ENCODE measurements around the gene LAMC3.
"Not testable (repeated sequence)": the region's sequence is repeated elsewhere in the genome, so short reads cannot be mapped to it uniquely, and the experiment has no call there.

The LAMC3 gene

DNA sequence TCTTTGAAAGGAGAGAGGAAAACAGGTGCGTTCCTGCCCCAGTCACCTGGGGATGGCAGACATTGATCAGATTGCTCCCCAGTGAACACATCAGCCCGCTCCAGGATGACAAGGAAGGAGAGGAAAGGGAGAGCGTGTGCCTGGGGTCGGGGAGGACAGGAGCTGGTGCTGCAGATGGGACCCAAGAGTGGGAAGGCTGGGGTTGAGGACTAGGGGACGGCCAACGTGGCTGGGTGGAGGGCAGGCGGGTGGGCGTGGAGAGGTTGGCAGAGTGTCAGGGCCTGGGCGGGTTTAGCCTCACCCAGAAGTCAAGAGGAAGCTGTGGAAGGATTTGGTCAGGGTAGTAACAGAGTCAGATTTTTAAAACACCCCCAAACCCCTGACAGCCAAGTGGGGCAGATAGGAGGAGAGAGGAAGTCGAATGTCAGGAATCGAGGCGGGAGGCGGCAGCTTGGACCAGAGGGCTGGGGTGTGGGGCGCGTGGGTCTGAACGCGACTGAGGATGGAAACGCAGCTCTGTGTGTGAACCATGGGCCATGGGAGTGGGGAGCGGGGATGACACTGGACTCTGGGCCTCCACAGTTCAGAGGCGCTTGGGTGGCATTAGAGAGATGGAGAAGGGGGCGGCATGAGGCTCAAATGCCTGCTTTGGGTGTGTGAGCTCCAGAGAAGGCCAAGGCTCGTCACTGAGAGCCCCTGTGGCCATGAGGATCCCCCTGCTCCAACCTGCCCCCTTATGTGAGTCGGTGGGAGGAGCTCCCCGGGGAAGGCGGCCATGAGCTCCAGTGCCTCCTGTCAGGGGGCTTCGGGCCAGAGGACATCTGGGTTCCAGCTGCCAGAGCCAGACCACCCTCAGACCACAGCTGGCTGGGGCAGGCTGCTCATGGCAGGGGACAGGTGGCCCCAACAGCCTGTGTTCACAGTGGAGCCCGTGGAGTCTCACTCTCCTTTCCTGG, 24.6 kb downstream of the LAMC3 start:
- H3K4me3 ChIP-seq (ENCODE audit: low read depth, low read length), result no peak overlapping the region
- no peak for DNase-seq (ENCODE audit: low read depth)
- TF ChIP-seq, protein P1, sequence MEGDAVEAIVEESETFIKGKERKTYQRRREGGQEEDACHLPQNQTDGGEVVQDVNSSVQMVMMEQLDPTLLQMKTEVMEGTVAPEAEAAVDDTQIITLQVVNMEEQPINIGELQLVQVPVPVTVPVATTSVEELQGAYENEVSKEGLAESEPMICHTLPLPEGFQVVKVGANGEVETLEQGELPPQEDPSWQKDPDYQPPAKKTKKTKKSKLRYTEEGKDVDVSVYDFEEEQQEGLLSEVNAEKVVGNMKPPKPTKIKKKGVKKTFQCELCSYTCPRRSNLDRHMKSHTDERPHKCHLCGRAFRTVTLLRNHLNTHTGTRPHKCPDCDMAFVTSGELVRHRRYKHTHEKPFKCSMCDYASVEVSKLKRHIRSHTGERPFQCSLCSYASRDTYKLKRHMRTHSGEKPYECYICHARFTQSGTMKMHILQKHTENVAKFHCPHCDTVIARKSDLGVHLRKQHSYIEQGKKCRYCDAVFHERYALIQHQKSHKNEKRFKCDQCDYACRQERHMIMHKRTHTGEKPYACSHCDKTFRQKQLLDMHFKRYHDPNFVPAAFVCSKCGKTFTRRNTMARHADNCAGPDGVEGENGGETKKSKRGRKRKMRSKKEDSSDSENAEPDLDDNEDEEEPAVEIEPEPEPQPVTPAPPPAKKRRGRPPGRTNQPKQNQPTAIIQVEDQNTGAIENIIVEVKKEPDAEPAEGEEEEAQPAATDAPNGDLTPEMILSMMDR (IDR thresholded peaks at IDR 0.05; ENCODE audit: low read depth, low read length, missing control alignments), result no peak

DNA sequence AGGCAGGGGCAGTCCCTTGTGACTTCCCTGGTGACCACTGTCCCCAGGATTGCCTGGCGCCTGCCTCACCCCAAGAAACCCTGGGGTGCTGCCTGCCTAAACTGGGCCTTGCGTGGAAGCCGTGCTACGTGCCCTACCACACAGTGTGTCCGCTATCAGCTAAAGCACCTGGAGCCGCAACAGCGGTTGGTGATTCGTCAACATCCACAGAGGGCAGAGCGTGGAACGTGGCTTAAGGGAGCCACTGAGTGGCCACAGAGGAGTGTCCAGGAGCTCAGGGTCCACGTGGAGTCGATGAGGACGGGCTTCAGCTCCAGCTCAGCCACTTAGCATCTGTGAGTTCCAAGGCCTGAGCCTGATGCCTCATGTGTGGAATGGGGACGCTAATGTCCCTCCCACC, 25.3 kb downstream of the LAMC3 start:
- no peak for DNase-seq (ENCODE audit: low read depth)
- H3K4me3 ChIP-seq (ENCODE audit: low read depth, low read length), result no peak overlapping the region
- TF ChIP-seq, protein P1 (IDR thresholded peaks at IDR 0.05; ENCODE audit: low read depth, low read length, missing control alignments), result no peak

DNA sequence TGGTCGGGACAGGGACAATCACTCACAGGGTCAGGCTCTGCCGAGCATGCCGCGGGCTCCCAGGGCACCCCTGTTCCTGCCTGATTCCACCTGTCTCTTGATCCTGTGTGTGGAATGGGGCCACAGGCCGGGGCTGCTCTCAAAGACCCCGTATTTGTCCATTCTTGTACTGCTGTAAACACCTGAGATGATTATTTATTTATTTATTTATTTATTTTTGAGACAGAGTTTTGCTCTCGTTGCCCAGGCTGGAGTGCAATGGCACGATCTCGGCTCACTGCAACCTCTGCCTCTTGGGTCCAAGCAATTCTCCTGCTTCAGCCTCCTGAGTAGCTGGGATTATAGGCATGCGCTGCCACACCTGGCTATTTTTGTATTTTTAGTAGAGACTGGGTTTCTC, 25.8 kb downstream of the LAMC3 start:
- not testable (repeated sequence) for DNase-seq (ENCODE audit: low read depth); H3K4me3 ChIP-seq (ENCODE audit: low read depth, low read length)

DNA sequence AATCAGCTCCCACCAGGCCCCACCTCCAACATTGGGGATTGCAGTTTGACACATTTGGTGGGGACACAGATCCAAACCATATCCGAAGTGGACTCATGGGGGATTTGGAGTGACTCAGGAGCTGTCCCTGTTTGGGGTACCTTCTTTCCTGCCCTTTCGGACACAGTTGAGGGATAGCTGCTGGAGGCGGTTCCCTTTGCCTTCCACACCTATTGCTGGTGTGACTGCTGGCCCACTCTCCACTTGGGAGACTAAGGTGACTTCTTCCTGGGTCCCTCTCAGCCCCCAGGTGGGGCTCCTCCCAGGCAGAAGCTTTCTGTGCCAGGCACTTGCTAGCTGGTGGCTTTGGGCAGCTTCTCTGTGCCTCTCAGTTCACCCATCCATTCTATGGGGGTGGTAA, 26.6 kb downstream of the LAMC3 start:
- TF ChIP-seq, protein P1 (IDR thresholded peaks at IDR 0.05; ENCODE audit: low read depth, low read length, missing control alignments), result no peak
- H3K4me3 ChIP-seq (ENCODE audit: low read depth, low read length), result no peak overlapping the region
- no peak for DNase-seq (ENCODE audit: low read depth)

DNA sequence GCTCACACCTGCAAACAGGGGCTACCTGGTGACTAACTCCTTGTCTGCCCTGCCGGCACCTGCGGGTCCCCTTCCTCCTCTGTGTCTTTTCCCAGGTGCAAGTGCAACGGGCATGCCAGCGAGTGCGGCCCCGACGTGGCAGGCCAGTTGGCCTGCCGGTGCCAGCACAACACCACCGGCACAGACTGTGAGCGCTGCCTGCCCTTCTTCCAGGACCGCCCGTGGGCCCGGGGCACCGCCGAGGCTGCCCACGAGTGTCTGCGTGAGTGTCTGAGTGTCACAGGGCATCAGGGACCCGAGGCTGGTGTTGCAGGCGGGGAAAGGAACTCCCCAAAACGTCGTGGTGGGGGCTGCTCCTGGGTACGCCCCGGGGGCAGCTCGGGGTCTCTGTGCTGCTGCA, 27.1 kb downstream of the LAMC3 start:
- TF ChIP-seq, protein P1 (IDR thresholded peaks at IDR 0.05; ENCODE audit: low read depth, low read length, missing control alignments), result no peak
- no peak for DNase-seq (ENCODE audit: low read depth)
- H3K4me3 ChIP-seq (ENCODE audit: low read depth, low read length), result no peak overlapping the region

DNA sequence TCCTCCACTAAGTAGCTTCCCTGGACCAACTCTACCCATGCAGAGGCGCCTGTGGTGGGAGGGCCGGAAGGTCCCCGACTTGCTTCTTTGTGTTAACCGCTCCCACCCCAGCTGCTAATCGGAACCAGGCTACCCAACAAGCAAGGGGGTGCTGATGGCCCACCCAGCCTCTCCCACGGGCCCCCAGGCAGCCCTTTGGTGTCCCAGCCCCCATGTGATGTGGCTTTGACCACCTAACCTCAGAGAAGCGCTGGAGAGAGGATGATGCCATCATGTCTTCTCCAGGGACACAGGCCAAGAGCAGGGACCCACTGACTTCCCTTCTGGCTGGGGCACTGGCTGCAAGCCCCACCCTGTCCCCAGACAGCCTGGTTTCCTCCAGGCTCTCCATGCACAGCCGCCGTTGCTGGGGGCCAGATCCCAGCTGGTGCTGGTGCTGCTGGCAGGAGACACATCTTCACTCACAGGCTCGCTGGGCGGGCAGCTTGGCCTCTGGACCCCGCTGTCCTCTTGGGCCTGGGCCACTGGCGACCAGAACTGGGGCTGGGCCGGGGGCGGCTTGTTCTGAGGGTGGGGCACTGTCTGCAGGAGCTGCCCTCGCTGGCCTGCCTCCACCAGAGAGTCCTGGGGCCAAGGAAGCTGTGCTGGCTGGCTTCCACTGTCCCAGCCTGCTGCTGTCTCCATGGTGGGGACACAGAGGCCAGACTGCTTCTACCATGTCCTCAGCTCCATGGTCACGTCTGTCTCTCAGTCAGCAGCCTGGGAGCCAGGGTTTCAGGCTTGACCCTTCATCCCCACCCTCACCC, 27.8 kb downstream of the LAMC3 start:
- TF ChIP-seq, protein P1 (IDR thresholded peaks at IDR 0.05; ENCODE audit: low read depth, low read length, missing control alignments), result no peak
- DNase-seq (ENCODE audit: low read depth), result no peak
- no peak overlapping the region for H3K4me3 ChIP-seq (ENCODE audit: low read depth, low read length)

All from GM12864 (cell line).